ENCODE measurements around the gene JAG2.

The JAG2 gene

GRCh38 chr14:105203057-105203531 lies 34.5 kb upstream of the JAG2 start (continued):
- TF ChIP-seq ZNF311 (tag by site-specific recombination; IDR thresholded peaks at IDR 0.05; ENCODE audit: borderline replicate concordance) (no peak), ZNF112 (tag by site-specific recombination; IDR thresholded peaks at IDR 0.05) (no peak), ZNF623 (tag by site-specific recombination; IDR thresholded peaks at IDR 0.05) (no peak), ZNF23 (tag by site-specific recombination; IDR thresholded peaks at IDR 0.05; ENCODE audit: borderline replicate concordance) (no peak), ZNF510 (tag by site-specific recombination; IDR thresholded peaks at IDR 0.05; ENCODE audit: insufficient replicate concordance) (no peak), ZNF544 (tag by site-specific recombination; IDR thresholded peaks at IDR 0.05) (no peak), ZNF175 (tag by site-specific recombination; IDR thresholded peaks at IDR 0.05) (no peak), HIC1 (tag by site-specific recombination; IDR thresholded peaks at IDR 0.05) (peak; percentile 54), ZNF76 (tag by site-specific recombination; IDR thresholded peaks at IDR 0.05; ENCODE audit: borderline replicate concordance, low read depth) (no peak), ZSCAN16 (tag by site-specific recombination; IDR thresholded peaks at IDR 0.05) (no peak), ZNF341 (tag by site-specific recombination; IDR thresholded peaks at IDR 0.05; ENCODE audit: low read depth) (no peak), ZNF266 (tag by site-specific recombination; IDR thresholded peaks at IDR 0.05; ENCODE audit: low read depth) (no peak), ELK4 (IDR thresholded peaks at IDR 0.05; ENCODE audit: borderline replicate concordance, low read depth, low read length) (no peak), ZNF426 (tag by site-specific recombination; IDR thresholded peaks at IDR 0.05) (no peak), WT1 (tag by site-specific recombination; IDR thresholded peaks at IDR 0.05) (no peak), GLIS1 (tag by site-specific recombination; IDR thresholded peaks at IDR 0.05) (peak; percentile 90), ZNF394 (tag by site-specific recombination; IDR thresholded peaks at IDR 0.05; ENCODE audit: borderline replicate concordance) (no peak), GLI2 (tag by site-specific recombination; IDR thresholded peaks at IDR 0.05; ENCODE audit: borderline replicate concordance, low read depth) (no peak), CTCF (tag by site-specific recombination; IDR thresholded peaks at IDR 0.05) (peak; percentile 90), ZNF140 (tag by site-specific recombination; IDR thresholded peaks at IDR 0.05) (no peak), ZFHX2 (tag by site-specific recombination; conservative IDR thresholded peaks at IDR 0.05) (peak; percentile 81), MZF1 (tag by site-specific recombination; IDR thresholded peaks at IDR 0.05; ENCODE audit: borderline replicate concordance) (no peak), KLF17 (tag by site-specific recombination; IDR thresholded peaks at IDR 0.05) (peak; percentile 66), SCRT2 (tag by site-specific recombination; IDR thresholded peaks at IDR 0.05) (no peak), ZNF529 (tag by site-specific recombination; IDR thresholded peaks at IDR 0.05; ENCODE audit: insufficient replicate concordance) (no peak), HOXD13 (CRISPR knock-in tag; IDR thresholded peaks at IDR 0.05; ENCODE audit: borderline replicate concordance) (no peak), ZSCAN30 (tag by site-specific recombination; IDR thresholded peaks at IDR 0.05) (peak; percentile 75), ZNF184 (tag by site-specific recombination; IDR thresholded peaks at IDR 0.05) (no peak), GLIS2 (tag by site-specific recombination; IDR thresholded peaks at IDR 0.05) (peak; percentile 83), ZNF121 (tag by site-specific recombination; IDR thresholded peaks at IDR 0.05) (no peak), ZNF280D (tag by site-specific recombination; IDR thresholded peaks at IDR 0.05) (no peak), ZNF366 (tag by site-specific recombination; conservative IDR thresholded peaks at IDR 0.05) (no peak)
